Tongue (tissue), 2 donors: ENCODE measurements around the gene VSIG10L2. TPM values are rescaled to one million over a fixed set of nuclear protein-coding genes. Genes with fewer than 3 reads are reported as not detected.
A peak's percentile ranks its signal among the peaks of the same experiment; 100 is the strongest.
"Not testable (repeated sequence)": the region's sequence is repeated elsewhere in the genome, so short reads cannot be mapped to it uniquely, and the experiment has no call there.

Experiments
- DNase-seq: peaks from one replicate; pipeline ENCODE4 v3.0.0-alpha.2; 2015
- total RNA-seq: library from RNA; depleted of rRNA; stranded (reverse); fragments of >200 nt; gene quantifications from one replicate; pipeline ENCODE4 v1.2.3, GENCODE V29; 2014

The VSIG10L2 gene
- total RNA-seq = not detected

GRCh38 chr11:125945797-125946520, at the start of gene VSIG10L2:
TSS of gene VSIG10L2 (plus strand) at chr11:125946044. CDS start at chr11:125946056, 12 bp downstream.
- DNase-seq = no peak

GRCh38 chr11:125901872-125902271, 44.0 kb upstream of the VSIG10L2 start:
- DNase-seq = no peak

GRCh38 chr11:125902277-125902926, 43.4 kb upstream of the VSIG10L2 start:
- DNase-seq = no peak

GRCh38 chr11:125902927-125903710, 42.7 kb upstream of the VSIG10L2 start, which contains the start of gene PUS3:
TSS of gene PUS3 (minus strand) at chr11:125903206. CDS start at chr11:125896284, 6,922 bp downstream.
- DNase-seq = peak; percentile 96

- peak; percentile 52 for DNase-seq
Observed at GRCh38 chr11:125903711-125904659, 41.9 kb upstream of the VSIG10L2 start, which contains the start of gene DDX25. TSS of gene DDX25 (plus strand) at chr11:125904508. CDS start at chr11:125904518, 10 bp downstream.

GRCh38 chr11:125904678-125905077, 41.2 kb upstream of the VSIG10L2 start:
- DNase-seq = no peak

GRCh38 chr11:125910226-125910849, 35.5 kb upstream of the VSIG10L2 start:
- no peak for DNase-seq

GRCh38 chr11:125914601-125915000, 31.2 kb upstream of the VSIG10L2 start:
- DNase-seq = not testable (repeated sequence)

- no peak for DNase-seq
Observed at GRCh38 chr11:125916683-125917347, 29.0 kb upstream of the VSIG10L2 start.

GRCh38 chr11:125918140-125918840, 27.6 kb upstream of the VSIG10L2 start:
- peak; percentile 15 for DNase-seq

- DNase-seq = no peak
Observed at GRCh38 chr11:125921042-125921441, 24.8 kb upstream of the VSIG10L2 start.

- no peak for DNase-seq
Observed at GRCh38 chr11:125922156-125922555, 23.7 kb upstream of the VSIG10L2 start.

- peak; percentile 94 for DNase-seq
Observed at GRCh38 chr11:125923012-125923579, 22.7 kb upstream of the VSIG10L2 start.

- no peak for DNase-seq
Observed at GRCh38 chr11:125923633-125924032, 22.2 kb upstream of the VSIG10L2 start.

GRCh38 chr11:125924384-125925007, 21.3 kb upstream of the VSIG10L2 start:
- no peak for DNase-seq

- peak; percentile 37 for DNase-seq
Observed at GRCh38 chr11:125925247-125925740, 20.6 kb upstream of the VSIG10L2 start.

- DNase-seq = no peak
Observed at GRCh38 chr11:125925804-125926203, 20.0 kb upstream of the VSIG10L2 start.

- no peak for DNase-seq
Observed at GRCh38 chr11:125926682-125927081, 19.2 kb upstream of the VSIG10L2 start.
